Activated naive CD8-positive, alpha-beta T cell treated with anti-CD3 and anti-CD28 coated beads, Interleukin-2, amount 50 U/mL, for 16 hours (primary cell): ENCODE results near the gene MRPL48.
"Not testable (repeated sequence)": the region's sequence is repeated elsewhere in the genome, so short reads cannot be mapped to it uniquely, and the experiment has no call there.

Experiments used
- DNase-seq: peaks from one replicate; pipeline ENCODE4 v3.0.0-alpha.2; 2020; ENCODE audit warnings: low read depth, low spot score

The MRPL48 gene

DNA sequence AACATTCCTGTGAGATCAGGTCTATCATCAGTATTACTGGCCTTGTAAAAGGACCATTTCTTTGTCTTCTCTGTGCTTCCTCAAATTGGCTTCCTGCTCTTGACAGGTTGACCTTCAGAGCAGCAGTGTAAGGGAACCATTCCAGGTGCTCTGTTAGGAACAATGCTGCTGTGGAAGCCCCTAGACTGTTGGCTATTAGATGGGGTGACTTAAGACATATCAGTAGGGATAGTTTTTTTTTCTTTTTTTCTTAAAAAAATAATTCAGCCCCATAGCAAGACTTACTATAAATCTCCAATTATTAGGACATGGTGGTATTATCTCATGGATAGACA, 51.4 kb downstream of the MRPL48 start:
- no peak for DNase-seq

GRCh38 chr11:73851046-73851764, 63.5 kb downstream of the MRPL48 start:
- no peak for DNase-seq

DNA sequence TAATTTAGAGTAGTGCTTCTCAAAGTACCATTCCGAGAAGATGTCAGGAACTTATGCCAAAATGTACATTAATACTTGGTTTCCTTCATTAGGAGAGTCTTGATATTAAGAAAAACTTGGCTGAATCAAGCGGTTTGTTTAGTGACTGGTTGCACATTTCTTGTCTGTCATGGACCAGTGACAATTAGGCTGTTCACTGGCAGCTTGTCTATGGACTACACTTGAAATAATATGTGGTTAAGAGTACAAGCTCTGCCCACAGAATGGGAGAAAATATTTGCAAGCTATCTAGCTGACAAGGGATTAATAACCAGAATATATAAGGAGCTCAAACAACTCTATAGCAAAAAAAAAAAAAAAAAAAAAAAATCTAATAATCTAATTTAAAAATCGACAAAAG, 64.4 kb downstream of the MRPL48 start:
- DNase-seq = no peak

DNA sequence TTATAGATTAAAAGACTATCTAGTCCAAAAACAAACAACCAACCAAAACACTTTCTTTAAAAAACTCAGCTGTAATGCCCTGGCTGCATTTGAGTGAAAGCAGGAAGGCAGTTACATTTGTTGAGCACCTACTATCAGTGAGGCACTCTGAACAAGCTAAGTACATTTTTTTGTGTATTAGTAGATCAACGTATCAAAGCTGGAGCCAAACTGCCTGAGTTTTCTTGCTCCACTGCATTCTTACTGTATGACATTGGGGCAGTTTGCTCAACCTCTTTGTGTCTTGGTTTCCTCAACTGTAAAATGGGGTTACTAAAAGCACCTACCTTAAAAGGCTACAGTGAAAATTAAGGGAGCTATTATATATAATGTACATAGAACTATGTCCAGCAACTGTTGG, 67.0 kb downstream of the MRPL48 start:
- no peak for DNase-seq

DNA sequence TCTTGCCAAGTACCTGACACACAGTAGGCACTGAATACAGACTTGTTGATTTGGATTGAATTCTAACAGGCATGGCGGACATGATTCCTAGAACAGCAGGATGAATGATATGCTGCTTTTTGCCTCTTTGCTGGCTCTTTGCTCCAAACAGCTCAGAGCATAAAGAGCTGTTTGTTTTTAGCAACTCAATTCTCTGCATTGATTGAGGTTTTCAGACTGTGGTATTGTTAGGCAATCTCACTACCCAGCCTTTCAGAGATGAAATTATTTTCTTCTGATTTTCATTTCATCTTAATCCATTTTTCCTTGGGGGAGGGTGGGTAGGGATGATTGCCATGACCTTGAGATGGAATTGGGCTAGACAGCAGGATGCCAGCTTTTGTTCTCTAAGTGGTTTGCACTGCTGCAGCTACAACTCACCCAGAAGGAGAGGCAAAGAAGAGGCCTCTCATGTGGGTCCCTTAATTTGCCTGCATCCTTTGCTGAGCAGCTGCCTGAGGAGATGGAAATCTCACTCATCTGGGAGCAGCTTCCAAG, 68.4 kb downstream of the MRPL48 start:
- no peak for DNase-seq

DNA sequence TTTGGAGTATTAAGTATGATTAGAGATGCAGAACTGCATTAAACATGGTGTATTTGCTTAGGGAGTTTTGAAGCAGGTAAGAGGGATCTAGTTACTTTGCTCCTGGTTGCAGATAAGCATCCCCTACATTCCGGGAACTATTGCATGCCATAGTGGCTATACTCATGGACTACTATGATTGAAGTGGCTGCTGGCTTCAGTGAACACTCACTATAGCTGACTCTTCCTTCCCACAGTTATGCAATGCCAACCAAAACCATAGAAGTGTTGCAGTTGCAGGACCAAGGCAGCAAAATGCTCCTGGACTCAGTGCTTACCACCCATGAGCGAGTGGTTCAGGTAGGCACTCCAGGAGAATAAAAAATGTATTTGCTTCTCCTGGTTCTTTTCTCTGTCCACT, 72.0 kb downstream of the MRPL48 start:
- no peak for DNase-seq

DNA sequence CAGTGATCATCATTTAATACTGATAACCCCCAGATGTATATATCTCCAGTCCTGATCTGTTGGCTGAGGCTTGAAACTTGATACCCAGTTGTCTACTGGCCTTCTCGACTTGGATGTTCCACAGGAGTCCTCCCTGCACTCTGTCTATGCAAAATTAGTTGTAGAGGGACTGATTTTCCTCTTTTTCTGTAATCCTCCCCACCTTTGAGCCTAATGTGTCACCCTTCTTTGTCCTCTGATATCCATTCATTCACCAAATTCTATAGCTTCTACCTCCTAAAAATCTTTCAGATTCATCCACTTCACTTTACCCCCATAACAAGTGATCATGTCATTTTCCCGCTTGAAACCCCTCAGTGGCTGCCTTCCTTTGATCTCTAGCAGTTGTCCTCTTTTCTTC, 72.5 kb downstream of the MRPL48 start:
- DNase-seq = no peak

GRCh38 chr11:73862986-73863385, 75.3 kb downstream of the MRPL48 start:
- DNase-seq = no peak

DNA sequence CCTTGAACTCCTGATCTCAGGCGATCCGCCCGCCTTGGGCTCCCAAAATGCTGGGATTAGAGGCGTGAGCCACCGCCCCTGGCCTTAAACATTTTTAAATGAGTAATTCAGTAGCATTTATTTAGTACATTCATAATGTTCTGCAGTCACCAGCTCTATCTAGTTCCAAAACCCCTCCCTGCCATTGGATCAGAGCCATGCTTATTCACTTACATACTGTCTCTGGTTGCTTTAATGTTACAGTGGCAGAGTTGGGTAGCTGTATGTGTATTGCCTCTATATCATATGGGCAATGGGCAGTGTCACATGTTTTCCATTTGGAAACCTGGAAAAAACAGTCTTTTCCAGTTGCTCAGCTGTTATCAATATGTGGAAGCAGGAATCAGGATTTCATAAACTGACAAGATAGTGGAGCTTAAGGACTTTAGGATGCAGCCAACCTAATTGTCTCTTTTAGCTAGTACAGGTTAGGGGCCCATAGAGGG, 78.5 kb downstream of the MRPL48 start:
- DNase-seq = no peak

DNA sequence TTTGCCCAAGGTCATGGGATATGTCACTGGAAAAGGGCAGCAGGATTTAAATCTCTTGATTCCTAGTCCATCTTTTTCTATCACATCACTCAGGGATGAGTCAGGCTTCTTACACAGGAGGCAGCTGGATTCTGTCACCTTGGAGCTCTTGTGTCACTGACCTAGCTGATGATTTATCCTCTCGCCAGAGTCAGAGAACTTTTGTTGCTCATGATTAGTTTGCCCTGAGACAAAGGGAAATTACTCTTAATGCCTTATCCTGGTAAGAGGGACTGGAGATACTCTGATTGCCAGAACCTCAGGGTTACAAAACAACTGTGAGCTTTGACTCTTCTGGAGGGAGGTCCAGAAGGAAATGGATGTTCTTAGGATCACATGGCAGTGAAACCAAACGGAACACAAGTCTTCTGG, 78.9 kb downstream of the MRPL48 start:
- no peak for DNase-seq

DNA sequence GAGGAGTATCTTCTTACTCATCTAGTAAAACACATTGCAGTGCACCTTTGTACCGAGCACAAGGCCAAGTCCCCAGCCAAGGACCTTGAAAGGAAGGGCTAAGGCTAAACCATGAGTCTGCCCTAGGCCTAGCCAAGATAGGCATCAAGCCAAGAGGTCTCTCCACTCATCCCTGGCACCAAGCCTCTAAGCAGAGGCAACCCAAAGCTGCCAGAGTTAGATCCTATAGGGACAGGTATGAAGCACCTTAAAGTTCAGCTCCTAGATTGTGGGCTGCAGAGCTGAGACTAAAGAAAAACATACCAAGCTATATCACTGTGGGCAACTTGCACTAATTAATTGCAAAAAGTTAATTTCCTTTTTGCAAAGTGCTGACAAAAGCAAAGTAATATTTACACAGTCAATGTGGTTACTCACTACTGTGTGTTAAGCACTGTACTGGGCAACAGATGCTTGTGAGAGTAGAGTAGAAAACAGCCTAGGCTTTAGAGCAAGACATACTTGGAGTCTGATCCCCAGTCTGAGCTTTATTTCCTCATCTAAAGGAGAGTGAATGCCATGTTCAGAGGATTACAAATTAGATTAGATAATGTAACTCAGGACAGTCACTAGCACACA, 81.8 kb downstream of the MRPL48 start:
- DNase-seq = no peak

GRCh38 chr11:73870261-73870660, 82.6 kb downstream of the MRPL48 start:
- DNase-seq = no peak

DNA sequence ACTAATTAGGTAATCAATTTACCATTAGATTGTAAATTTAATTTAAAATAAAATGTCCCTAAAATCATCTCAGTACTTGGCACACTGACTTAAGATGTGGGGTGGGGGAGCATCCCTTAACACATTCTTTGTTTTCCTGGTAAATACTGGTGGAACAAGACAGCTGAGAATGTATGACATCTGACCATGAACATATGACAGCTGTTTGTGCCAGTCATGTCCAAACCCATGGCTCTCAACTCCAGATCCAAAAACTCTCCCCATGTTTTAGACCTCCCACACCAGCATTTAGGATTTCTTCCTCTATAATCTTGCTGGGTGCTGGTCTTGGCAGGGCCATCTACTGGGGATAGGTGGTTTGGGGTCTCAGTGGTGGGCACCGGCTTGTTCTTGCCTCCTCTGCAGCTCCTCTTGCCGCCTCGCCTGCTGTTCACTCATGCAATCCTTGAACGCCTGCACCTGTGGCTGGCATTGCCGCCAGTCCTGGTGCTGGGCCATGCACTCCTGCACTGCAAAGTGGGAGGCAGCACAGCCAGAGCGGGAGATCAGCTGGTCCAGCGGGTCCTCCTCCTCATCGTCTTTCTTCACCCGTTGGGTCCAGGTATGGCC, 85.2 kb downstream of the MRPL48 start:
- DNase-seq = no peak

GRCh38 chr11:73875380-73875779, 87.7 kb downstream of the MRPL48 start:
- no peak for DNase-seq

GRCh38 chr11:73875840-73876239, 88.2 kb downstream of the MRPL48 start:
- no peak for DNase-seq

- DNase-seq = peak; percentile 87
These were observed 89.0 kb downstream of the MRPL48 start, which contains the start of the genes COA4 and PAAF1 for GRCh38 chr11:73876424-73877310. TSS of gene COA4 (minus strand) at chr11:73876846. CDS start at chr11:73873378, 3,468 bp downstream. TSS of gene PAAF1 (plus strand) at chr11:73876999. CDS start at chr11:73877022, 23 bp downstream.

DNA sequence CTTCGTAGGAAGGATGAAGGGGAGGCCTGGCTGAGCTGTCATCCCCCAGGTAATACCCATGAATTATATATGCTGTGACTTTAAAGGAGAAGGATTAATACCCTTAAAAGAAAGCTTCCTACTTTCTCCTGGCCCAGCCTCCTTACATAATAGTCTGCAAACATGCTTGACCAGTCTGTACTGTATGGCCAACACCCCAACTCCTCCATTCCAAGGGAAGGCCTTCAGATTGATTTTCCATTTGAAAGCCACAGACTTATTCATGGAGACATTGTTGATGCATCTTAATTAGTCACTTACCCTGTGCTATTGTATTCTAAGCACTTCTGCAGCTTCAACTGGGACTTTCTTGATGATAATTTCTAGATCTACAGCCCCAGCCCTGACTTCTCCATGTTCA, 91.1 kb downstream of the MRPL48 start:
- no peak for DNase-seq

GRCh38 chr11:73880449-73880848, 92.8 kb downstream of the MRPL48 start:
- DNase-seq = not testable (repeated sequence)

- DNase-seq = no peak
These were observed 96.2 kb downstream of the MRPL48 start for GRCh38 chr11:73883856-73884255.

GRCh38 chr11:73888244-73888643, 100.6 kb downstream of the MRPL48 start:
- no peak for DNase-seq

DNA sequence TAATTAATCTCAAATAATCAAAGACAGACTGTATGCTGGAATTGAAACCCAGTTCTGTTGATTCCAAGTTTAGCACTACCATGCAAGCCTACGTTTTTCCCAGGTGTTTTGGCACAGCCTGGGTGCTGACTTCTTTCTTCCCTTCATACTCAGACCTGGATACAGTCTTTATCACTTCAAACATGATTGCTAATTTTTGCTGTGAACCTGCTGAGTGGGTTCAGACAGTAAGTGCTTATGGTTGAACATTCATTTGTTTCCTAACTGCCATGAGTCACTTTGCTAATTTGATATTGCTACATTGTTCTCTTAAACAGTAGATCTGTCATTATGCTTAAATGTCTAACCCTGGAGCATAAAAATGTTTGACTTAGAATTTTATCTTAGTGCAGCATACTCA, 101.3 kb downstream of the MRPL48 start:
- DNase-seq = no peak

DNA sequence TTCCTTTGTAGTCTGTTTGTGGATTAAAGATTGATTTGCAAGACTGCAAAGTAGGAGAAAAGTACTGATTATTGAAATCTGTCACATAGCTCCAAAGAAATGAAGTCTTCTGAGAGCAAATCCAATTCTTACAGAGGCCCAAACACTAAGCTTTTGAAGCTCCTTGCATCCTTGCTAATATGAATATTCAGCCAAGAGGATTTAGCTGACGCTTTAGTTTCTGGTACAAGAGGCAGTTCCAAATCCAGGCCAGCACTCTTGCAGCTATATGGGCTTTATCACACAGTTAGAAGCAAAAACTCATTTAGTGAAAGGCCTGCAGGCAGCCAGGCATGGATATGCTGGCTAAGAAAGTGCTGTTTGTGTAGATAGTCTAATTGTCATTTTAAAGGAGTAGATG, 101.9 kb downstream of the MRPL48 start:
- DNase-seq = no peak
